SJSA1 (cell line): ENCODE measurements around the gene IL13. TPM values are rescaled to one million over a fixed set of nuclear protein-coding genes. Genes with fewer than 3 reads are reported as not detected.
A peak's percentile ranks its signal among the peaks of the same experiment; 100 is the strongest.

Experiments
- DNase-seq, 2 experiments: peaks; one replicate each; pipeline ENCODE4 v3.0.0-alpha.2; 2015 to 2020; ENCODE audit warnings: low spot score in 2 of 2, low read depth in 1 of 2
- H3K27ac ChIP-seq: fragments of 250-450 bp; sonication (Bioruptor Pico); 2 replicates; pipeline ENCODE4 v1.5.1; 2020; ENCODE audit warnings: mild to moderate bottlenecking, moderate library complexity
- H3K27me3 ChIP-seq: fragments of 250-450 bp; sonication (Bioruptor Pico); replicated peaks from 2 replicates; pipeline ENCODE4 v1.5.1; 2020; ENCODE audit warnings: mild to moderate bottlenecking, moderate library complexity
- H3K36me3 ChIP-seq: fragments of 250-450 bp; sonication (Bioruptor Pico); 2 replicates; pipeline ENCODE4 v1.5.1; 2020; ENCODE audit warnings: mild to moderate bottlenecking
- H3K4me1 ChIP-seq: fragments of 250-450 bp; sonication (Bioruptor Pico); replicated peaks from 2 replicates; pipeline ENCODE4 v1.6.1; 2021; ENCODE audit warnings: mild to moderate bottlenecking
- H3K4me3 ChIP-seq: fragments of 250-450 bp; sonication (Bioruptor Pico); 2 replicates; pipeline ENCODE4 v1.5.1; 2020; ENCODE audit warnings: mild to moderate bottlenecking
- H3K9me3 ChIP-seq: fragments of 250-450 bp; sonication (Bioruptor Pico); replicated peaks from 2 replicates; pipeline ENCODE4 v1.5.1; 2020; ENCODE audit warnings: mild to moderate bottlenecking
- total RNA-seq: library from RNA; depleted of rRNA; stranded (reverse); fragments of >200 nt; shearing (Covaris generic); gene quantifications from 2 replicates; pipeline ENCODE4 v1.2.3, GENCODE V29; 2014

Gene IL13
- total RNA-seq, 1 experiment from 2014 or later = not detected

DNA sequence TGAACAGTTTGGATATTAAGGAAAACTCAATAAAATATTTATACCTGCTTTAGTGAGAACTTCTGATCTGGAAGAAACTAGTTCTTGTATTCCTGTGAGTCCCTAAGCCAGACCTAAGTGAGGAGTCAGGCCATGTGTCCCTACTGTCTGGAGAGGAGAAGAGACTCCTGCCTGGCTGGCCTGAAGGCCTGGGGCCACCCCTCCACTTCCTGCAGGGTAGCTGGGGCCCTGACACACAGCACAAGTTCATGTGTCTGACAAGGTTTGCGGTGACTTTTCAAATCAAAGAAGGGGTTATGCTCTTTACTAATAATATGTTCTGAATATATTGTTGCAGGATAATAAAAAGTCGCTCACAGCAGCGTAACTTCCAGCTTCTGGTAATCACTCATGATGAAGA lies 16.1 kb upstream of the IL13 start:
- no peak overlapping the region for H3K4me3 ChIP-seq
- H3K27me3 ChIP-seq = no peaks in the 10 kb centered on the region
- no peaks in the 10 kb centered on the region for H3K4me1 ChIP-seq
- peaks cover 50% of the 10 kb centered on the region for H3K36me3 ChIP-seq
- no peaks in the 10 kb centered on the region for H3K9me3 ChIP-seq
- H3K27ac ChIP-seq = no peak overlapping the region
- DNase-seq = no peak

- Histone ChIP-seq H3K36me3 (peaks cover 35% of the 10 kb centered on the region), H3K27ac (no peak overlapping the region), H3K9me3 (no peaks in the 10 kb centered on the region), H3K4me1 (no peaks in the 10 kb centered on the region), H3K4me3 (no peak overlapping the region), H3K27me3 (no peaks in the 10 kb centered on the region)
- DNase-seq = no peak
Measured at GRCh38 chr5:132644177-132644576, 13.8 kb upstream of the IL13 start.

DNA sequence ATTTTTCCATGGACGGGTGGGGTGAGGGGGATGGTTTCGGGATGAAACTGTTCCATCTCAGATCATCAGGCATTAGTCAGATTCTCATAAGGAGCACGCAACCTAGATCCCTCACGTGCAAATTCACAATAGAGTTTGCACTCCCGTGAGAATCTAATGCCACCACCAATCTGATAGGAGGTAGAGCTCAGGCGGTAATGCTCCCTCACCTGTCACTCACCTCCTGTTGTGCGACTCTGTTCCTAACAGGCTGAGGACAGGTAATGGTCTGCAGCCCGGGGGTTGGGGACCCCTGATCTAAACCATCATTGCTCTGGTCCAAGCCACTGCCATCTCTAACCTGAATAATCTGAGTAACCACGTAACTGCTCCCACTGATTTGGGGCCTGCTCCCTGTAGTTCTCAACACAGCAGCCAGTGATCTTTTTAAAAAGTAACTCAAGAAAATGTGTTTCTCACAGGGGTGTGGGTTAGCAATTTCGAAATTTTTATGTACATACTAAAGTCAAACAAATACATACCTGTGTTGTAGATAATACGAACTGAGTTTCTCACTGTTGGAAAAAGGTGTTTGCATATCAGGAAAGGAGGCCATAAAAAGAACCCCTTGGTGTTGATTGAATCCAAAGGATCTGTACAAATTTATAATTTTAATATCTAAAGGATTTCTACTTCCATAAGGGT lies 11.2 kb upstream of the IL13 start:
- H3K9me3 ChIP-seq = 0 out of 2 replicates have a peak, but pooled peaks cover 3% of the 10 kb centered on the region
- DNase-seq = no peak
- no peaks in the 10 kb centered on the region for H3K27me3 ChIP-seq
- peaks cover 15% of the 10 kb centered on the region for H3K36me3 ChIP-seq
- H3K4me1 ChIP-seq = no peaks in the 10 kb centered on the region
- H3K27ac ChIP-seq = no peak overlapping the region
- H3K4me3 ChIP-seq = no peak overlapping the region

DNA sequence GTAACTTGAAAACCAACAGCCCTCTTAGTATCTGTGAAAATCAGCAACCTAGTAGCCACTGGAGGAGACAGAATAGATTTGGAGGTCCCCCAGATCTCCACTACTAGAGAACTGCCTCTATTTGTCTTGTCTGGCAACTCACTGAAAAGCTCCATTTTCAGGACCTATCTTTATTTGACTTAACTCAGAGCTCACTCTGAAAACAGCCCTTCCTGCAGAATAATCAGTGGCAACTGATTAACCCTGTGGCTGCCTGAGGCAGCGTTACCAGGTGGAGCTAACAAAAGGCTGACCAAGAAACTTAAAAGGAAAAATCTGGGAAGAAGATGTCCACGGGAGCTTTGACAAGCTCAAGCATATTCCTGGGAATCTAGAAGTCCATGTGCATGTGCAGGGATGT lies 10.5 kb upstream of the IL13 start:
- no peaks in the 10 kb centered on the region for H3K27me3 ChIP-seq
- H3K9me3 ChIP-seq = 0 out of 2 replicates have a peak, but pooled peaks cover 3% of the 10 kb centered on the region
- H3K4me1 ChIP-seq = no peaks in the 10 kb centered on the region
- no peak overlapping the region for H3K4me3 ChIP-seq
- no peak overlapping the region for H3K27ac ChIP-seq
- peaks cover 9% of the 10 kb centered on the region for H3K36me3 ChIP-seq
- DNase-seq = no peak

DNA sequence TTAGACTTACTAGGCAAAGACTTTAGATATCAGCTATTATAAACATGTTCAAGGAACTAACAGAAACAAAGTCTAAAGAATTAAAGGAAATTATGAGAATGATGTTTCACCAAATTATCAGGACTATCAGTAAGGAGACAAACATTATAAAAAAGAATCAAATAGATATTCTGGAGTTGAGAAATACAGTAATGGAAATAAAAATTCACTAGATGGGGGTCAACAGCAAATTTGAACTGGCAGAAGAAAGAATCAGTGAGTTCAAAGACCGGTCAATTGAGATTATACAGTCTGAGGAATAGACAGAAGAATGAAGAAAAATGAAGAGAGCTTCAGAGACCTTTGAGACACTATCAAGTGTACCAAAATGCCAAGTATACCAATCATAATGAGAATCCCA lies 9.6 kb upstream of the IL13 start:
- H3K27ac ChIP-seq = no peak overlapping the region
- DNase-seq = no peak
- H3K4me3 ChIP-seq = no peak overlapping the region
- H3K4me1 ChIP-seq = no peaks in the 10 kb centered on the region
- H3K36me3 ChIP-seq = no peaks in the 10 kb centered on the region; the same call in 1 of the 2 replicates
- H3K9me3 ChIP-seq = 0 out of 2 replicates have a peak, but pooled peaks cover 3% of the 10 kb centered on the region
- H3K27me3 ChIP-seq = no peaks in the 10 kb centered on the region; the same call in 1 of the 2 replicates

DNA sequence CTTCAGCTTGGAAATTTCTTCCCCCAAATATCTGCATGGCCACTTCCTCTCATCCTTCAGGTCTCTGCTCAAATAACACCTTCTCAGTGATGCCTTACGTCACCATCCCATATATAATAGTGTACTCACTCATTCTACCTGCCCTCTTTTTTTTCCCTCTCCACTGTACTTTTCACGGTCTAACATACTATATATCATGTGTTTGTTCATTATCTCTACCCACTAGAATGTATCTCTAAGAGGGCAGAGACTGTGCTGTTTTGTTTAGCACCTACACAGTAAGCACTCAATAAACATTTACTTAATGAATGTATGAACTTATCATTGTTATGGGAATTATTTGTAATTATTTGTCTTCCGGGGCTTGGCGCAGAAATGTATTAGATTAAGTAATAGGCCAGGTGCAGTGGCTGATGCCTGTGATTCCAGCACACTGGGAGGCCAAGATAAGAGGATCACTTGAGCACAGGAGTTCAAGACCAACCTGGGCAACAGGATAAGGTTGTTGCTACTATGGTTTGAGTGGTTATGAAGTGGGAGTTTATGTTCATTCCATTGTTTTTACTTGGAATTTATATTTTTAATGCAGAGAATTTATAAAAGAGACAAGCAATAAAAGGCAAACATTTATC lies 6.0 kb upstream of the IL13 start:
- DNase-seq = no peak
- peaks cover 12% of the 10 kb centered on the region for H3K9me3 ChIP-seq
- H3K36me3 ChIP-seq = no peaks in the 10 kb centered on the region
- no peaks in the 10 kb centered on the region; the same call in none of the 2 replicates for H3K27me3 ChIP-seq
- H3K27ac ChIP-seq = no peak overlapping the region
- no peak overlapping the region for H3K4me3 ChIP-seq
- H3K4me1 ChIP-seq = peaks cover 11% of the 10 kb centered on the region

DNA sequence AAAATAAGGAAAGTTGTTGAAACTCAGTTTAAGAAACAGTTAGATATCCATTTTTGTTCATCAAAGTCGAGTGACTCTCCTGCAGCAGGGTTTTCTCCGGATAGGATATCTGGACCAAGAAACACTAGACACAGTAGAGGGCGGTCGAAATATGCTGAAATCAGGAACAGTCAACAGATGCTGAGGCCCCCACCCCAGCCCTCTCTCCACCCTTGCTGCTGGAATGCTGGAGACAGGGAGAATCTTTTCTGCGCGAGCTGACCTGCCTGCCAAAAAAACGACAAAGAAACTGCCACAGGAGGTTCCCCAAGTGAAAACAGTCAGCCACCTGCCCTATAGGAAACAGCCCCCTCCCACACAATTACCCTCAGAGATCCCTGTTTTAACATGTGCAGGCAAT lies 4.3 kb upstream of the IL13 start:
- no peaks in the 10 kb centered on the region for H3K36me3 ChIP-seq
- no peak overlapping the region for H3K4me3 ChIP-seq
- no peaks in the 10 kb centered on the region; the same call in none of the 2 replicates for H3K27me3 ChIP-seq
- peaks cover 12% of the 10 kb centered on the region for H3K9me3 ChIP-seq
- no peak overlapping the region for H3K27ac ChIP-seq
- H3K4me1 ChIP-seq = peaks cover 11% of the 10 kb centered on the region
- no peak for DNase-seq

DNA sequence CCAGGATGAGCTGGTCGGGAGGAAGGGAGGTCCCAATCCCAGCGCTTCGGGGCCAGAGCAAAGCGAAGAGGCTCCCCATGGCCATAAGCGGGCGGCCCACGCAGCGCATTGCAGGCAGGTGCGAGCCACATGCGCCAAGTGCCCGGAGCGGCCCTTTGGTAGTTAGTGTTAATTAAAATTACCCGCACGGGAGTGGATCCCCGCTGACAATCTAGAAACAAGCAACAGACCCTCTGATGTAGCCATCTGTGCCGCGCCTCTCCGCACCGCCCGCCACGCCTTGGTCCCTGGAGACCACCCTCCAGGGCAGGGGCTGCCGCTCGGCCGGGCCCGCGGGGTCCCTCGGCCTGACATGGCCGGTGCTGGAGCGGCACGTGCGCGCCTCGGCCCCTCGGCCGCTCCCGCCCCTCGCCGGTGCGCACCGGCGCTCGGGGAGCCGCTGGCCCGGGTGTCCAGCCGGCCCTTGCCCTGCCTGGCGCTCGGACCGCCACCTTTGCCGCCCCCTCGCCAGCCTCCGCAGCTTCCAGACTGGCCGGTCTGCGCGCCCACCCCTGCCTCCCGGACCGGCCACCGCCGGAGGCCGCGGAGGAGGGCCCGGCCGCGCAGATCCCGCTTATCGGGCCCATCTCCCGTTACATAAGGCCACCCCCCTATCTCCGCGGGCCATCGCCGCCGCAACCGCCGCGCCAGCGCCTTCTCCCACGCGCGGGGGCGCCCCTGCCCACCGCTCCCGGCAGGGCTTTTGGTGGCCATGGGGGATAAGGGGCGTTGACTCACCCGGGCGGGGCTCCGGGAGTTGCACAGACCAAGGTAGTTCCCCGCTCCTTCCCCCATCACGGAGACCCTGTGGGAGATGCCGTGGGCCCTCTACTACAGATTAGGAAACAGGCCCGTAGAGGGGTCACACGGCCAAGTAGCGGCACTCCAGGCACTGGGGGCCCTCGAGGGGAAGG lies 1.9 kb upstream of the IL13 start:
- Histone ChIP-seq H3K4me3 (peak overlapping the region; percentile 38), H3K9me3 (peaks cover 8% of the 10 kb centered on the region), H3K27ac (no peak overlapping the region), H3K27me3 (no peaks in the 10 kb centered on the region; the same call in none of the 2 replicates), H3K36me3 (no peaks in the 10 kb centered on the region), H3K4me1 (peaks cover 11% of the 10 kb centered on the region)
- DNase-seq = peak in 1 of 2 experiments; percentile 63

- DNase-seq = no peak
- H3K27me3 ChIP-seq = no peaks in the 10 kb centered on the region; the same call in none of the 2 replicates
- no peaks in the 10 kb centered on the region for H3K36me3 ChIP-seq
- no peak overlapping the region for H3K27ac ChIP-seq
- H3K4me1 ChIP-seq = peaks cover 11% of the 10 kb centered on the region
- peak overlapping the region; percentile 38; the same call in 1 of the 2 replicates for H3K4me3 ChIP-seq
- peaks cover 8% of the 10 kb centered on the region for H3K9me3 ChIP-seq
Measured at GRCh38 chr5:132656774-132657355, 1.1 kb upstream of the IL13 start.

DNA sequence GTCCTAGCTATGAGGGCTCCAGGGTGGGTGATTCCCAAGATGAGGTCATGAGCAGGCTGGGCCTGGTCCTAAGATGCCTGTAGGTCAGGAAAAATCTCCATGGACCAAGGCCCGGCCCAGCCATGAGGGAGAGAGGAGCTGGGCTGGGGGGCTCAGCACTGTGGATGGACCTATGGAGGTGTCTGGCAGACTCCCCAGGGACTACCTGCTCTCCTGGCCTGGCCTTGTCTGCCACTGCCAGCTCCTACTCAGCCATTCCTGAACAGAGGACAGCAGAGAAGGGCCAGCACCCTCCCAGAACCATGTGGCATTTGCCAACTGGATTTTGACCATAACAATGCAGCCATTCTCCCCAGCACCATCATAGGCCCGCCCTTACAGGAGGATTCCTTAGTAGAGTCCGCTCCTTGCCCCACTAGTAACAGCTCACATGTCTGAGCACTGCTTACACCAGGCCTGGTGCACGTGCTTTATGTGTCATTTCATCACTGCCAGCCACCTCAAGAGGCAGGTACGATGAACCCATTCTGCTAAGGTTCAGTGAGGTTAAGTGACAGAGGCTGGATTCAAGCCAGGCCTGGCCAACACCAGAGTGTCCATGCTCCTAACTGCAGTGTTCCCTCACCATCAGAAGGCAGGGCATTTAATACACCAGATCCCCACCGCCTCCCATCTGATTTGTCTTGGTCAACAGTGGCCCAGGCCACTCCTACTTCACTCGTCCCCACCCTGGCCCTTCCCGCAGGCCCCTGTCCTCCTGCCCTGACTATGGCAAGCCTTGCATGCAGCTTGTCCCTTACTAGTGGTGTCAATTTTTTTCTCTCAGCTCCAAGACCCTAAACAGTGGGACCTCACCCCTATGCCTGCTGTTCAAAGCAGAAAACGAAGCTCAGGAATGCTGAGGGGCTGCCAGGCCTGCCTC lies 669 bp downstream of the IL13 start:
- Histone ChIP-seq H3K4me1 (peaks cover 17% of the 10 kb centered on the region), H3K9me3 (peaks cover 8% of the 10 kb centered on the region), H3K27ac (no peak overlapping the region), H3K27me3 (no peaks in the 10 kb centered on the region; the same call in 1 of the 2 replicates), H3K36me3 (no peaks in the 10 kb centered on the region), H3K4me3 (no peak overlapping the region)
- DNase-seq = no peak

DNA sequence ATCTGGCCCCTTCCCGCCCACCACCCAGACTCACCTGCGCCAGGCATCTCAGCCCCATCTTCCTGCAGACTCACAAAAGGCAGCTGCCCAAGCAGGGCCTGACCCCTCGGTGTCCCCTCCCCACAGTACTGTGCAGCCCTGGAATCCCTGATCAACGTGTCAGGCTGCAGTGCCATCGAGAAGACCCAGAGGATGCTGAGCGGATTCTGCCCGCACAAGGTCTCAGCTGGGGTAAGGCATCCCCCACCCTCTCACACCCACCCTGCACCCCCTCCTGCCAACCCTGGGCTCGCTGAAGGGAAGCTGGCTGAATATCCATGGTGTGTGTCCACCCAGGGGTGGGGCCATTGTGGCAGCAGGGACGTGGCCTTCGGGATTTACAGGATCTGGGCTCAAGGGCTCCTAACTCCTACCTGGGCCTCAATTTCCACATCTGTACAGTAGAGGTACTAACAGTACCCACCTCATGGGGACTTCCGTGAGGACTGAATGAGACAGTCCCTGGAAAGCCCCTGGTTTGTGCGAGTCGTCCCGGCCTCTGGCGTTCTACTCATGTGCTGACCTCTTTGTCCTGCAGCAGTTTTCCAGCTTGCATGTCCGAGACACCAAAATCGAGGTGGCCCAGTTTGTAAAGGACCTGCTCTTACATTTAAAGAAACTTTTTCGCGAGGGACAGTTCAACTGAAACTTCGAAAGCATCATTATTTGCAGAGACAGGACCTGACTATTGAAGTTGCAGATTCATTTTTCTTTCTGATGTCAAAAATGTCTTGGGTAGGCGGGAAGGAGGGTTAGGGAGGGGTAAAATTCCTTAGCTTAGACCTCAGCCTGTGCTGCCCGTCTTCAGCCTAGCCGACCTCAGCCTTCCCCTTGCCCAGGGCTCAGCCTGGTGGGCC lies 1.9 kb downstream of the IL13 start:
- H3K4me1 ChIP-seq = peaks cover 17% of the 10 kb centered on the region
- H3K36me3 ChIP-seq = no peaks in the 10 kb centered on the region
- H3K27ac ChIP-seq = no peak overlapping the region
- H3K27me3 ChIP-seq = no peaks in the 10 kb centered on the region
- no peak for DNase-seq
- peaks cover 8% of the 10 kb centered on the region for H3K9me3 ChIP-seq
- H3K4me3 ChIP-seq = no peak overlapping the region
